HG03175 (cell line): ENCODE results near the gene PDLIM3.

Source experiments
- ATAC-seq: cut with Tn5 transposase; IDR thresholded peaks from one replicate; pipeline ENCODE4 v1.9.1; 2021; ENCODE audit warnings: mild to moderate bottlenecking, moderate library complexity; ENCODE audit not compliant: unreplicated experiment

PDLIM3 gene

GRCh38 chr4:185472103-185472542 lies 63.2 kb downstream of the PDLIM3 start:
- ATAC-seq = peak; percentile 8

- peak; percentile 90 for ATAC-seq
These were observed 63.8 kb downstream of the PDLIM3 start, which contains the start of gene CCDC110 for GRCh38 chr4:185471235-185472102. Gene CCDC110 (minus strand): TSS chr4:185471733. CDS start chr4:185471683, 50 bp downstream.

GRCh38 chr4:185470501-185471195 lies 64.7 kb downstream of the PDLIM3 start:
- ATAC-seq = no peak

- ATAC-seq = no peak
These were observed 65.6 kb downstream of the PDLIM3 start for GRCh38 chr4:185469580-185470154.

- ATAC-seq = no peak
These were observed 66.3 kb downstream of the PDLIM3 start for GRCh38 chr4:185468999-185469398.

- ATAC-seq = no peak
These were observed 67.3 kb downstream of the PDLIM3 start for GRCh38 chr4:185467991-185468390.

- no peak for ATAC-seq
These were observed 68.2 kb downstream of the PDLIM3 start for GRCh38 chr4:185467101-185467500.

GRCh38 chr4:185465707-185466106 lies 69.6 kb downstream of the PDLIM3 start:
- no peak for ATAC-seq

GRCh38 chr4:185464887-185465286 lies 70.4 kb downstream of the PDLIM3 start:
- ATAC-seq = no peak

GRCh38 chr4:185464183-185464582 lies 71.1 kb downstream of the PDLIM3 start:
- no peak for ATAC-seq

- ATAC-seq = no peak
These were observed 71.8 kb downstream of the PDLIM3 start for GRCh38 chr4:185463541-185463940.

- ATAC-seq = no peak
These were observed 73.7 kb downstream of the PDLIM3 start for GRCh38 chr4:185461565-185461964.

- ATAC-seq = no peak
These were observed 78.2 kb downstream of the PDLIM3 start for GRCh38 chr4:185457136-185457535.

GRCh38 chr4:185456131-185456530 lies 79.2 kb downstream of the PDLIM3 start:
- ATAC-seq = no peak
